HG02588 (cell line): ENCODE data around the gene OBP2B.

Source experiments
- ATAC-seq: cut with Tn5 transposase; IDR thresholded peaks from one replicate; pipeline ENCODE4 v1.9.1; 2021; ENCODE audit warnings: mild to moderate bottlenecking, moderate library complexity; ENCODE audit not compliant: unreplicated experiment

The OBP2B gene

DNA sequence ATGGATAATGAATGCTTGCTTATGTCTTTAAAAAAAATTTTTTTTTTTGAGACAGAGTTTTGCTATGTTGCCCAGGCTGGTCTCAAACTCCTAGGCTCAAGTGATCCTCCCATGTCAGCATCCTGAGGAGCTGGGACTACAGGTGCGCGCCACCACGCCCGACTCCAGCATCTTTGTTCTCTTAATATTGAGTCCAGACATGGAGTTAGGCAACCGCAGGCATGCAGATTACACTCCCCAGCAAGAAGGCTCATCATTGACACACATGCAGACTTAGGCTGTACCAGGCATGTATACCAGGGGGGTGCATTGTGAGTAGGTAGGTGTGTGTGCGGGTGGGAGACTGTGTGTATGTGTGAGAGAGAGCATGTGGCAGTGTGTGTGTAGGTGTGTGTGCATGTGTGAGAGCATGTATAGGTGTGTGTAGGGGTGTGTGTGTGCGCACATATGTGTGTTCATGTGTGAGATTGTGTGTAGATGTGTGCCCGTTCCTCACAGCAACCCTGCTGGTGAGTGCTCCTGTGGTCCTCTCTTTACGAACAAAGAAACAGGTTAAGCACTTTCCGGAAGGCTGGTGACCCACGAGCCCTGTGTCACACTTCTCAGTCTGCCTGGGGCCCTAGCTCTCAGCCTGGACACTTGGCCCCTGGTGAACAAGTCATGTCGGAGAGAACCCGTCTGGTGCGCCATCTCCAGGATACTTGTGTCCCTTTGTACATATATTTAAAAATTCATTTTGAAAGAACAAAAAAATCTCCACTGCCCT lies 6.2 kb downstream of the OBP2B start:
- ATAC-seq, result no peak

DNA sequence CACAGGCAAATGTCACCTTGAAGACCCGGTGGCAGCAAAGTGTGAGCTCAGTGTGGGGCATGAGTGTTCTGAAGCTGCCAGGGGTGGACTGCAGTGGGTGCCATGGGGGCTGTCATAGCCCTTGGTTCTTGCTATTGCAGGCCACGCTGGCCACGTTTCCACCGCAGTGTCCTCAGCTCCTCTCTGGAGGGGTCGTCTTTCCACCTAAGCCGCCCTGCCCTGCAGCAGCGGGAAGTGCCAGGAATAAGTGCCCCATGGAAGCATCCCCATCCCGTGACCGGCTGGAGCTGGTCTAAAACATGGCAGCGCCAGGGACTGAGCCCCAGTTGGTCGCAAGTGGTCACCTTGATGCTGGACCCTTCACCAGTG lies 6.9 kb downstream of the OBP2B start:
- no peak for ATAC-seq

GRCh38 chr9:133201424-133202144 lies 7.5 kb downstream of the OBP2B start:
- ATAC-seq, result no peak

- no peak for ATAC-seq
Measured at GRCh38 chr9:133200631-133201030, 8.4 kb downstream of the OBP2B start.

- no peak for ATAC-seq
Measured at GRCh38 chr9:133199648-133200321, 9.3 kb downstream of the OBP2B start.

GRCh38 chr9:133195029-133195428 lies 14.0 kb downstream of the OBP2B start:
- no peak for ATAC-seq

DNA sequence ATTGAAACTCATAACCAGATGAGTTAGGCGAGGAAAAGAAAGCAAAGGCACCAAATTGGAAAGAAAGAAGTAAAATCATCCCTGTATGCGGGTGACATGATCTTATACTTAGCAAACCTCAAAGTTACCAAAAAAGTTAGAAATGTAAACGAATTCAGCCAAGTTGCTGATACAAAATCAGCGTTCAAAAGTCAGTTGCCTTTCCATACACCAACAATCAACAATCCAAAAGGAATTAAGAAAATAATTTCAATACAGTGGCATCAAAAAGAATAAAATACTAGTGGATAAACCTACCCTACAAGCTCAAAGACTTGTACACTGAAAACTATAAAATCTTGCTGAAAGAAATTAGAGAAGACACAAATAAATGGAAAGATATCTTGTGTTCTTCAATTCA lies 14.5 kb downstream of the OBP2B start:
- ATAC-seq, result no peak

GRCh38 chr9:133191989-133192388 lies 17.1 kb downstream of the OBP2B start:
- ATAC-seq, result no peak

DNA sequence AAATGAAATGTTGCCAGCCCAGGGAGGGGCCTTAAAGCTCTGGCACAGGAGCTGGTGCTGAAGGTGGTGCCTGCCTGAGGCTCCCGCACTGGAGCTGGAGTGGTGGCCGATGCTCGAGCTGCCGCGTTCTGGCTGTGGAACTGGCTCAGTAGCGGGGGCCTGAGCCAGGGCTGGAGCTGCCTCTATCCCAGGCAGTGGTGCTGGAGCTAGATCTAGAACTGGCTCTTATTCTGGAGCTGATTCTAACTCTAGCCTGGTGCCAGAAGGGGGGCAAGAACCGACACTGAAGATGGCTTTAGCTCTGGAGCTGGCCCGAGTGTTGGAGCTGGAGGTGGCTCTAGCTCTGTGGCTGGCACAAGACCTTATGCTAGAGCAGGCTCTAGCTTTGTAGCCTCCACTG lies 19.2 kb downstream of the OBP2B start:
- ATAC-seq, result no peak

GRCh38 chr9:133188843-133189180 lies 20.2 kb downstream of the OBP2B start:
- no peak for ATAC-seq

- no peak for ATAC-seq
Measured at GRCh38 chr9:133188006-133188842, 20.8 kb downstream of the OBP2B start.

GRCh38 chr9:133187561-133188005 lies 21.5 kb downstream of the OBP2B start:
- ATAC-seq, result no peak

DNA sequence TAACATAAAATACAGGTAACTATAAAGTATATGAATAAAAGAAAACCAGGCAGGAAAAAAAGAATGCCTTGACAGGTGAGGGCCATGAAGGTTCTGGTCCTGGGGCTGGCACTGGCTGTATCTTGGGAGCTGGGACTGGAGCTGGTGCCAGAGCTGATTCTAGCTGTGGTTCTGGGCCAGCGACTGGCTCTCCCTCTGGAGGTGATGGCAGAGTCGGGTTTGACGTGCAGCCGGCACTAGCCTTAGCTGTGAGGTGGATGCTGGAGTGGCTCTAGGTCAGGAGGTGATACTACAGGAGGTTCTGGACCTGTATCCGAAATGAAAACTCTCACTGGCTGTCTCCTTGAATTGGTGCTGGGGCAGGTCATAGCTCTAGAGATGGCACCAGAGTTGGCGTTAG lies 22.3 kb downstream of the OBP2B start:
- no peak for ATAC-seq

DNA sequence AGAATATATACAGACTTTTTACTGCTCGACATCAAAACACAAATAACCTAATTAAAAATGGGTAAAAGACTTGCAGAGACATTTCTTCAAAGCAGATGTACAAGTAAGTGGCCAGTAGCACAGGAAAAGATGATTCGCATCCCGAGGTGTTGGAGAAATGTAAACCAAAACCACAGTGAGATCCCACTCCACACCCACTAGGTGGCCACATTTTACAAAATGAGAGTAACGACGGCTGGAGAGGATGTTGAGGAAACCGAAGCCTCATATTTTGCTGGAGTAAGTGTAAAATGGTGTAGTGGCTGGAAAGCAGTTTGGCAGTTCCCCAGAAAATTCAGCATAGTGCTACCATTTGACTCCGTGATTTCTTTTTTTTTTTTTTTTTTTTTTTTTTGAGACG lies 24.1 kb downstream of the OBP2B start:
- no peak for ATAC-seq

GRCh38 chr9:133182151-133182550 lies 26.9 kb downstream of the OBP2B start:
- ATAC-seq, result no peak

- no peak for ATAC-seq
Measured at GRCh38 chr9:133181561-133181960, 27.5 kb downstream of the OBP2B start.

- ATAC-seq, result no peak
Measured at GRCh38 chr9:133180953-133181352, 28.1 kb downstream of the OBP2B start.

DNA sequence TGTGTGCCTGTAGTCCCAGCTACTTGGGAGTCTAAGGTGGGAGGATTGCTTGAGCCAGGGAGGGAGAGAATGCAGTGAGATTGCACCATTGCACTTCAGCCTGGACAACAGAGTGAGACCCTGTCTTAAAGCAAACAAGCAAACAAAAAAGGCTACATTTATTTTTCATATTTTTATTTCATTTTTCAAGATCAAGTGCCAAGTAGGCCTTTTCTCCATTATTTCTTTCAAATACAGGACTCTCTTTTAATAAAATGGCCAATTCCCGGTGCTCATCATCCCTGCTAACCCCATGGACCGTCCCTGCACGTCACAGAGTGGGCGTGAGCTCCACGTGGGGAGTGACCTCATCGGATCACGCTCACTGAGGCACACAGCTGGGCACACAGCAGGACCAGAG lies 36.0 kb downstream of the OBP2B start:
- ATAC-seq, result no peak

DNA sequence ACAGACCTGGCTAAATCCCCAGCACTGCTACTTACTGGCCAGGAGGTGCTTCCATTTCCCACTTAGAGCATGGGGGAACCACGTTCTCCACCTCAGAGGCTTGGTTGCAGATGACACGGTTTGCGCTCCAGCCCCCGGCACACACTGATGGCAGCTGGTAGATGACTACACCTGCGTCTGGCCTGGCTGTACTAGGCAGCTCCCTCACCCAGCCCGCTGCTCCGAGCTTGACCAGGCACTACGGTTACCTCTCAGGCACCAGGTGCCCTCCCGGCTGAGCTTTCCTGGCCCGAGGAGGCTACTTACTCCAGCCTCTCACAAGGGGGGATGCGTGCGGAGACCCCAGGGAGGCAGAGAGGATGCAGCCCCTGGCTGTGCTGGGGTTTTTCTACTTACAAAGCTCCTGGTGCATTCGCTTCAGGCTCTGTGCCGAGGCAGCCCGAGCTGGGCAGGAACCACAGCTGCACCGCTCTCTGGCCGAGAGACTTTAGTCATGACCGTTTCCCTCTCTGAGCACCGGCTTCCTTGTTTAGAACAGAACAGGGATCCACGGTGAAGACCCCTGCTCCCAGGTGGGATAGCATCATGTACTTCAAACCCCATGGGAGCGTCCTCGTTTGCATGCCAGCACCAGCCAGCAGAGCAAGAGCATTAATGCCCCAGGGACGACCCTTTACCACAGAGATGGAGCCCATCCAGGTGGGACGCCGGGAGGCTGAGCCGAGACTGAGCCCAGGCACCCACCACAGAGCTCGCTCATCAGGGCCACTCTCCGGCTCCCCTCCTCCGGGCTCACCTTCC lies 37.7 kb downstream of the OBP2B start:
- no peak for ATAC-seq

- no peak for ATAC-seq
Measured at GRCh38 chr9:133170716-133171115, 38.3 kb downstream of the OBP2B start.
